GM21526 (cell line): ENCODE data around the gene SLC23A2.
"Not testable (repeated sequence)": the region's sequence is repeated elsewhere in the genome, so short reads cannot be mapped to it uniquely, and the experiment has no call there.

Experiments used
- ATAC-seq: cut with Tn5 transposase; IDR thresholded peaks from one replicate; pipeline ENCODE4 v1.9.1; 2021; ENCODE audit warnings: moderate library complexity; ENCODE audit not compliant: unreplicated experiment, low FRiP score

Gene SLC23A2

DNA sequence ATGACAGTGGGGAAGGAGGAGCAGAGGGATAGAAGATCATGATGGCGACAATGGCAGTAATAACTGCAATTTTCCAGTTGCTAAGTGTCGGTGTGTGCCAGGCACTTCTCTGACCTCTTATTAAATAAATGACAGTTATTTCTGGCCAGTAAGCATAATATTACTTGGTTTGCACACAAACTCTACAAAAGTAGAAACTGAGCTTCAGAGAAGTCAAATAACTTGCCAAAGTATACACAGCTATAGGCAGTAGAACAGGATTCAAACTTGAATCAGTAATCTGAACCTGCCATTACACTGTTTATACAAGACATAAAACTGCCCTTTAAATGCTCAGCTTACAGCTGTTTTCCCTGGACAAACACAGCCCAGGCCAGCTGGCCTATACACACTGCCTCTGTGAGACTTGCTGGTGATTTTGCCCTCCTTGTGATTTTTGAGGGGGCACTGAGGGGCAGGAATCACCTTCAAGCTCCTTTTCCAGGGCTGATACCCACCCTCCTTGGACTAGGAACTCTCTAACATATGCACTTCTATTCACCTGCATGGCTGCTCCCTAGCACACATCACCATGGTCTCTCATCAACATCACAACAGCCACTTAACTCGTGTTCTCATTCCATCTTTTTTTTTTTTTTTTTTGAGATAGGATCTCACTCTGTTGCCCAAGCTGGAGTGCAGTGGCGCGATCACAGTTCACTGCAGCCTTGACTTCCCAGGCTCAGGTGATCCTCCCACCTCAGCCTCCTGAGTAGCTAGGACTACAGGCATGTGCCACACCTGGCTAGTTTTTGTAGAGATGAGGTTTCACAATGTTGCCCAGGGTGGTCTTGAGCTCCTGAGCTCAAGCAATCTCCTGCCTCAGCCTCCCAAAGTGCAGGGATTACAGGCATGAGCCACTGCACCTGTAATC is 63.6 kb downstream of the SLC23A2 start:
- ATAC-seq, result no peak

DNA sequence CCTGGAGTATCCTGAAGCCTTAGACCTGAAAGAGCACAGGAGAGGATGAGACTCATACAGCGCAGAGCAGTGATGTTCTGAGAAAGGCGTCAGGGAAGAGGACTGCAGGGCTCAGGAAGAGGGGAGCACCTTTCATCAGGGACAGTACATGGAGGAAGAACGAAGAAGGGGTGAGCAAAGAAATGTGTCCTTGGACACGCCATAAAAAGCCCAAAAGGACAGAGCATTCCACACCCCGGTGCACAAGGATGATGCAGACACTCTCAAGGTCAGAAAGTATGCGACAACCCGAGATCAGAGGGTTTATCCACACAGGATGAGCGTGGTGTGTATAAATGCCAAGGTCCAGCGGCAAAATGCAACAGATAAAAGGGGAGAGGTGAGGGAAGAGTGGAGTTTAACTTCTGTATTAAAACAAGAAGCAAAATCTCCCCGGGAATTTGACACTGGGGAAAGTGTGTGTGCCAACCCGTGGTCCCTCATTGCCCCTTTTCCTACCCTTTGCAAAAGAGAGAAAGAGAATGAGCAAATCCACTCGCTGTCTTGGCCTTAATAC is 64.4 kb downstream of the SLC23A2 start:
- ATAC-seq, result no peak

DNA sequence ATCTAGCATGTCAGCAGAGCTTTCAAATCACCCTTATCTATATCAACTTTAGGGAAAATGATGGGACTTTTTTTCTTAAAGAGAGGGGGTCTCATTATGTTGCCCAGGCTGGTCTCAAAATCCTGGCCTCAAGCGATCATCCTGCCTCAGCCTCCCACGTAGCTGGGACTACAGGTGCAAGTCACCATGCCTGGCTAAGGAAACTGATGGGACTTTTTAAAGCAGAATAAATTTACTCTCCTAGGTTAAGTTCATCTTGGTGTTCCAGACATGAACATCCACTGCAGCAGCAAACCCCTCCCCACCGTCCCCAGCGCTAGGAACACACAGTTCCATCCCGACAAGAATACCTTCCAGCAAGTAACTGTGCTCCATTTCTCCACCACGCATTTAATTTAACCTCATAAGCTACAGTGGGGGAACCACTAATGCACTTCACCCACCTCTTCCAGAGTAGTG is 64.9 kb downstream of the SLC23A2 start:
- no peak for ATAC-seq

DNA sequence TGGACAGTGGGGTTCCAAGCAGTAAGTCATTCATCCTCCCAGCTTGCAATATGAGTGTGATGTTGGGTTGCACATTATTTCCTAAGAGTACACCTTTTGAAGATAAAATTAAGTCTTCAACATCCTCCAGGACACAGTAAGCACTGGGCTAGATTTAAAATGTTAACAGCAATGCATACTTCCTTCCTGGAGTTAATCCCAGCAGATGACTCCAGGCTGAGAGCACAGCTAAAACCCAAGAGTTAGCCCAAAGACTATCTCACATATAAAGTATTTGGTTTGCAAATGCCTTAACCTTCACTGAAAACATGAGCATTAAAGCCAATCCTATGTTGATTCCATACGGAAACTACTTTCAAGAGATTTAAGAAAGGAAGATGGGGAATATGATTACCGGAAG is 69.2 kb downstream of the SLC23A2 start:
- ATAC-seq, result no peak

DNA sequence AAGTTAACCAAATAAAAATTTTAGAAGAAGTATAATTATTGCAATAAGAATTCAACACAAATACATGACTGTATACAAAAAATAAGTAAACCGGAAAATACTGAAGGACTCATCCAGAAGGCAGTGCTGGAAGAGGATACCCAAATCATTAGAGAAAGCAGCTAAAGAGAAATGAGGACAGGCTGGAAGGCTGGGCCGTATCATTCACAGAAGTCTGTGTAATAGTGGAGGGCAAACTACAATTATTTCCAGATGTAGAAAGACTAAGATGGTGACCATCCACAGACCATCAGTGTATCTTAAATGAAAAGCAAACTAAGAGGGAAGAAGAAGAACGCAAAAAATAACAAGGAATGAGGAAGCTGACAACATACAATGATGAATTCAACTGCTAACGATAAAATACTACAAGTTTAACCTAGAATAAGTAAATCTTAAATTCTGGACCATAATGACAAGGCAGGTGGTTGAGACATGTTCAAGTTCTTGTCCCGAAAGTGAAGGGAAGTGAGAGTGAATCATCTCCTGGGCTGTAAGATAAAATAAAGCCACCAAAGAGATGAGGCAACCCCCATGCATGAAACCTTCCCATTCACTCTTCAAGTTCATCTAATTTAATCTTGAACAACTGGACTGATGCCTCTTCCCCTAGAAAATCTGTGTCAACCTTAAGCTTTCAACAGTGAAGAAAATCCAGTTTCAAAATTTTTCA is 71.5 kb downstream of the SLC23A2 start:
- ATAC-seq, result no peak

DNA sequence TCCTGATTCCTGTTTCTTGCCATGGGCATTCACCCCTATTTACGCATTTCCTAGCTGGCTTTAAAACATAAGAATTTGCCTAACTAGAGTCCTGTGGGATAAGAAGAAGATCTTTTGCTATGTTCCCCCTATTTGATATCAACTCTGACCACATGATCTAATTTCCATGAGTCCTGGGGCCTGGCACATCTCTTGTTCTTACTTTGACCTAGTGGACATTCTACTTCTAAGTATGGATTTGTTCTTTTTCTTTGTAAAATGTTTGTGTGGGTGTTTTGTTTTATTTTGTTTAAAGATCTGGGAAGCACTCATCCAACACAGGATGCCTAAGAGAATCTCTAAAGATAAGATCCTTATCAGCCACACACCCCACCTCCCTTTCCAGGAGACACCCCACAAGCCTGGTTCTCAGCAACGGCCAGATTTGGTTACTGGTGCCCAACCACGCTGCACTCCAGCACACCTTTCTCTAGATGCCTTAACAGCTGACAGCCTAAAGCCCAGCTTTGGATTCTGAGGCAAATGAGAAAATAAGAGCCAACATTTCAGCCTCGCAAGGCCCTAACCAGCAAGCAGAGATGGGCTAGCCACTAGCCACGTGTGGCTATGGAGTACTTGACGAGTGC is 74.7 kb downstream of the SLC23A2 start:
- ATAC-seq, result no peak

DNA sequence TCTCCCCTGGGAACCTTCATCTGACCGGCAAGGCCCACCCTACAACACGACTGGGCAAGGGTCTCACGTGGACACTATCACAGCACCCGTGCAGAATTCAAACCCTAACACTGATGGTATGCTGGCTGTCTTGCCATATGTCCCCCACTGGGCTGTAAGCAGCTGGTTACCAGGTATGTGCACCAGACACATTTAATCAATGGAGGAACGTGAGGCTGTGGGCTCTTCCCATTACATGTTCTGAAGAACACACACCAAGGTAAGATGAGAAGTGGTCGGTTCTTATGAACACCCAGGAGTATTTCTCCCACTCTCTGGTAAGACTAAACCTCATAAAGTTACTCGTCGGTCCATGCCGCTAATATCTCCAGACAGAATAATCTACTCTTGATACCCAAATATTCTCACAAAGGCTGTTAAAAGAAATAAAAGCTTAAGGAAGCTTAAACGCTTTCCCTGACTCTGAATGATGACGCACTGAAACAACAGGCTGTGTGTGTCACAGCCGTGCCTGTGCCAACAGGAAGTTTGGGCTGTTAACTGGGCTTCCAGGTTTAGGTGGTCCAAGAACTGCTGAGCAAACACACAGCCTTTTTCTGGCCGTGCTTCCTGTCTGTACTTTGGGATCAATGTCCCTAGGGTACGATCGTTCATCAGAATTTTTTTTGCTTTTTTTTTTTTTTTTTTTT is 75.3 kb downstream of the SLC23A2 start:
- ATAC-seq, result no peak

DNA sequence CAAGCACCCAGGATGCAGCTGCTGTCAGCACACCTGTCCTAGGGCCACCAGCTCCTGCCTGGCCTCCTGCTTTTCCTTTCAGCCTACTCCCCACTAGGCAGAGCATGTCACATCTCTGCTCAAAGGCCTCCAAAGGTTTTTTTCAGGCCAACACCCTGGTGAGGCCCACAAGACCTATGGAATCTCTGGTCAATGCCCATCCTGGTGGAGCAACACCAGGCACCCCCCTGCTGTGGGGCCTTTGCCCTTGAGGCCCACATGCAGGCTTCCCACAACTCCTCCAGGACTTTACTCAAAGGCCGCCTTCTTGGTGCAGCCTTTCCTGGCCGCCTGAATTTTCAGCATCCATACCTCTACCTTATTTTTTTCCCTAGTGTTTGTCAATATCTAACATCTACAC is 76.9 kb downstream of the SLC23A2 start:
- no peak for ATAC-seq

DNA sequence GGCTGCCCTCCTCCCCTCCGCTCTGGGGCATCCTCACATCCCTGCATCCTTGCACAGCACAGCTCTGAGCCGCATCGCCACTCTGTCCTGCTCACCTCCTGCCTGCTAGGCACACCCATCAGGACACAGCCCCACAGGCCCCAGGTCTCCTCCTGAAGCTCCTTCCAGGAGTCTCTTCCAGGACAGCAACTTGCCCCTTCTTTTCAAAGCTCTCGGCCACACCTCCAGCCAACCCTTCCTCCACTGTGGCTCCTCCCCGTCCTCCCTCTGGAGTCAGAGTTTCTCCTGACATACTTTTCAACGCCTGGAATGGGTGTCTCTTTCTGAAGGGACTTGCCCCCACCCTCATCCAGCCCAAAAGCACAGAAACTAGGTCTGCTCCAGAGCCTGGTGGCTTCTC is 77.3 kb downstream of the SLC23A2 start:
- no peak for ATAC-seq

DNA sequence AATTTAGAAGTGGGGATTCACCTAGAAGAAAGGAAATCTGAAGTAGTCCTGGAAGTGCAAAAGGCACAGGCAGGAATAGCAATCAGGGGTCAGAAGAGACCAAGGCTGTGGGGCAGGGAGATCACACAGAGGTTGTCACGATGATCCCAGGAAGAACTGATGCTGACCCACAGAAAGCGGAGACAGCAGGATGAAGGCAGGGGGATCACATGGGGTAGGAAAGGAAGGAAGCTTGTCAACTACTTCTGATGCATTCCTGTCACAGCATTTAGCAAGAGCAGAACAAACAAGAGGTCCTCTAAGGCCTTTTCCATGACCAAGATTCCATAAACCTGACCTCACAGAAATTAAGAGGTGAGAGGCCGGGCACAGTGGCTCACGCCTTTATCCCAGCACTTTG is 79.1 kb downstream of the SLC23A2 start:
- no peak for ATAC-seq

DNA sequence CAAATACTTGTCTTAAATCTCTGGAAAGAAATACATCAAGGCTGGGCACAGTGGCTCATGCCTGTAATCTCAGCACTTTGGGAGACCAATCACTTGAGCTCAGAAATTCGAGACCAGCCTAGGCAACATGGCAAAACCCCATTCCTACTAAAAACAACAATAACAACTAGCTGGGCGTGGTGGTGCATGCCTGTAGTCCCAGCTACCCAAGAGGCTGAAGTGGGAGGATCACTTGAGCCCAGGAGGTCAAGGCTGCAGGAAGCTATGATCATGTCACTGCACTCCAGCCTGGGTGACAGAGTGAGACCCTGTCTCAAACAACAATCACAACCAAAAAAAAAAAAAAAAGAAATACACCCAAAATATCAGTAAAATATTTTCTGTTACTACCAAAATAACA is 80.0 kb downstream of the SLC23A2 start:
- ATAC-seq, result not testable (repeated sequence)

DNA sequence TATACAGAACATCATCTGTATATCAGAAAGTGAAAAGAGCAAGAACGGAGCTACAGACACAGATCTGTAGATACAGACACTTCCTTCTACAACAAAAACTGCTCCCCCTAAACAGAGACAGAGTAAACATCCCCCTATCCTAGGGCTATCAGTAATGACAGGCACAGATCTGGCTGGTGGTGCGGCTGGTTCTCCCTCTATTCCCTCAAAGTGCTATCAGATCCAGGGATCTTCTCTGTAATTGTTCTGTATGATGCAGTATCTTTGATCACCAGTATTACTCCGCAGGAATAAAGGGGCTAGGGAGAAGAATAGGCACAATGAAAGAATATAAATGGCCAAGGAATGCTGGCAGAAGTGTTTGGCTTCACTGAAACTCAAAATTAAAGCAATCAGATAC is 80.7 kb downstream of the SLC23A2 start:
- ATAC-seq, result no peak

DNA sequence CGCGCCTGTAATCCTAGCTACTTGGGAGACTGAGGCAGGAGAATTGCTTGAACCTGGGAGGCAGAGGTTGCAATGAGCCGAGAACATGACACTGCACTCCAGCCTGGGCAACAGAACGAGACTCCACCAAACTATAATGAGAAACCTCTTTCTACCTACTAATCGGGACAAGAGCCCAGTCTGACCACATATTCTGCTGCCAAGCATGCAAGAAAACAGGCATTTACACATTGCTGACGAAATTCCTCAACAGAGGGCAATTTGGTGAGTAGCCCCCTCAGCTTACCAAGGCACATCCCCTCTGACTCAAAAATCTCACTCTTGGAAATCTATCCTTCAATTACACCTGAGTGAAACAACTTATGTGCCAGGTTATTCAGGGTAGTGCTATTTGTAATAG is 81.2 kb downstream of the SLC23A2 start:
- ATAC-seq, result no peak

DNA sequence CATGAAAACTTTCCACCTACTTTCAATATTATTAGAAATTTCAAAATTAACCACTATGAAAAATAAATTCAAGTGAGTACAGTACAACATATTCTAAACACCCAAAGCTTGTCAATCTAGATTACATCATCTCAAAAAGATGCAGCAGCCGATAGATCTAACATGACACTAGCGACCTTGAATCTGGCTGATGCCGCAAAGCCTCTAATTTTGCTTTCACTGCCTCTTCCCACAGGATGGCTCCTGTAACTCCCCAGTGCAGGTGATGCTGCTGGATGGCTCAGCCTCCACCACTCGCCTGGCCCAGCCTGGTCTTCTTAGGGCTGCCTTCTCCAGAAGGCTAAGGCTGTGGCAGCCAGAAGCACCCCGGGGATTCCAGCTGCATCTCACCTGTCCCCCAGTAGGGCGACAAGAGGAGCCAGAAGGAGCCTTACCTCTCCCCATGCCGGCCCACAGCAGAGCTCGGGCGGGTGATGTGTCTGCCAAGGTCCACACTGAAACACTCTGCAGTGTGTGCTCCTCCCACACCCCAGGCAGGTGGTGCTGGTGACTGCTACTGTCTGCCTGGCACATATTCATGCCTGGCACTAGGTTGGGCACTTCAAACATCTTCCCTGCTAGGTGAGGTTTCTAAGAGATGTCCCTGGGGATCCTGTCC is 82.1 kb downstream of the SLC23A2 start:
- ATAC-seq, result no peak

DNA sequence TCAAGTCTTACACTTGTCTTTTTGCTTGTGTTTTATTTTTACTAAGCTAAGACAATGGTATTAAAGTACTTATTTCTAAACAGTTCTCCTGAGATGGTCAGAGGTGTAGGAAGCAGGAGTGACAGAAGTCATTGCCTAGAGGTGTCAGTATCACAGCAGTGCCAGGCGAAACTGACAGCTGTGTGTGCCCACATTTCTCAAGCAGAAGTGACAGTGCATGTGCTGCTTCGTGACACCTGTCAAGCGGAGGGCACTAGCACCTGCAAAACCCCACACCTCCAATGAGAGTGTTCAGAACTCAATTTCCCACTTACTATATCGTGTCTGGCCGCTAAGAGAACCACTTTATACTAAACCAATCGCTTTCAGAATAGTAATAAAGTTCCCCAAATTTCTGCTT is 82.8 kb downstream of the SLC23A2 start:
- peak; percentile 62 for ATAC-seq

DNA sequence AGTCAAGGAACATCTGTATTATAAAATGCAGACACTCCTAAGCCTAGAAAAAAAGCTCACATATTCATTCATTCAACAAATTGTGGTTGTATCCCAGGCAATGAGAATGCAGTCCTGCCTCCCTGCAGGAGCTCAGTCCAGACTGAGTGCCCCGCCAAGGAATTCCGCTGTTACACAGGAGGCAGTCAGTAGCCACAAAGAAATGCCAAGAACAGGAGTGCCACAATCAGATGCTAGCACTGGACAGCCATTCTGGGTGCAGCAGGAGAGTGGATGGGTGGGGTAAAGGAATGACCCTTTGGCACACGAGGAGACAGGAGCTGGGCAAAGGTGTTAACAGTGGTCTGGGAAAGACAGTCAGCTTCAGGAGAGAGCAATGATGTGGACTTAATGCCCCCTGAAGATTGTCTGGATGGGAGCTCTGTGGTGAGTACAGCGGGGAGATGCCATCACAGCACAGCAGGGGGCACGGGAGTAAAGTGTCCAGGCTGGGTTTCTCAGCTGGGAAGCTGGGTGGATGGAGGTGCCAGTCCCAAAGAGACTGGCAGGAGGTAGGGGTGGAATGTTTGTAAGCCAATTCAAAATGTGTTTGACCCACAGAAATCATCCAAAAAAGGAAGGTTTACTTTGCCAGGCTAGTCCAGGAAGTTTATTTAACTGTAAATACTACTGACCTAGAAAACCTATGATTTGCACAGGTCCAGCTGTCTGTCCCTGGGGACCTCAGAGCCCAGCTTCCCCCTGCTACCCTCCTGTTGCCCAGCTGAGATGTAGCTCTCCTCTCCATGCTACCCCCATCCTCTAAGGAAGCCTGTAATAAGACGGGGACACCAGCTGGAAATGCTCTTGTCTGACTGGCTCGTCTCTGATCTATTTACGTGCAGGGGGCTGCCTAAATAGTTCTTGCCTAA is 84.1 kb downstream of the SLC23A2 start:
- no peak for ATAC-seq

DNA sequence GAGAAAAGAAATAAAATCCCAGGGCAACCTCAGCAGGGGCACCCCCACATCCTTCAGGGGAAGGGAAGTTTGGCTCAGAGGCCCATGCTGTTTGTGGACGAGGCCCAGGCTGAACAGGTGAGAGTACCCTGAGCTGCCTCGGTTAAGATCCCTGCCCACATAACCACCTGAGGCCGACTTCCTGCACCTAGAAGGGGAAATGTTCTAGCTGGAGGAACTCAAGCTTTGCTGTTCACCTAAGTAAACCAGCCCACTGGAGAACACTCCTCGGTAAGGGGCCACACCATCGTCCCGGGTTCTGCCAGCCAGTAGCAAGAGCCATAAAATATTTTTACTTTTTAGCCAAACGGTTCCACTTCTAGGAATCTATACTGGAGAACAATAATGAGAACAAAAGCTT is 88.2 kb downstream of the SLC23A2 start:
- ATAC-seq, result no peak

DNA sequence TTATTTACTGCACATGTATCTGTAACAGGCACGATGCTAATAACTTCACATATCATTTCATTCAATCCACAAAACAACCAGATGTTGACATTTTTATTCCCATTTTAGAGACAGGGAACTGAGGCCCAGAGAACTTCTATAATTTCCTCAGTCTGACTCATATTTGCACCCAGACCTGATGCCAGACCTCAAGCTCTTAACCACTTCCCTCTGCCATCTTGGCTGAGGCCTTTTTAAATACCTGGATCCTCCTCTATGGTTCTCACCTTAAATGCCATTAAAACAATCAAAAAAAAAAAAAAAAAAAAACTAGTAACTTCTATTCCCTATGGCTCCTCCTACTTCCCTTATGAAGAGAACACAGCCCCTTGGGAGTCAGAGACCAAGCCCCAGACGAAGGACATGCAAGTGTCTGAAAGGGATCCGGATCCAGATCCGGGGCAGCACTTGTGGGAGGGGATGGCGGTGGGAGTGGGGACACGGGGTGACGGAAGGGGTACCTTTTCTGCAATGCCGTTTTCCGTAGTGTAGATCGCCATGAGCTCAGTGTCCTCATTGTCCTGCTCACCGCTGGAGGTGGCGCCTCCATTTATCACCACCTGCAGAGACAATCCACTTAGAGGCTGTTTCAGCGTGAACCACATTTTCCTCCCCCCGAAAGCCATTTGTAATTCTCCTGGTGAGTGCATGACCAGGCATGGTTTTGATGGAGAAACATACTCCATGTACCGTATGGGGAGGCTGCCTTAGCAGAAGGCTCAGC is 88.7 kb downstream of the SLC23A2 start:
- ATAC-seq, result no peak
